ENCODE results near the gene NTN5. TPM values are rescaled to one million over a fixed set of nuclear protein-coding genes. Genes with fewer than 3 reads are reported as not detected.

NTN5 gene
- total RNA-seq, 1 experiment from 2014 or later: not detected

GRCh38 chr19:48646001-48646721, 26.7 kb downstream of the NTN5 start, which contains the start of gene CA11:
Gene CA11, minus strand, starts transcription at chr19:48646187. Its CDS starts 555 bp downstream, at chr19:48645632.
- Mint-ChIP-seq H3K9me3 (ENCODE audit: unreplicated experiment) (no peaks in the 10 kb centered on the region), H3K4me3 (ENCODE audit: unreplicated experiment) (peak within 1 kb of the TSS; percentile 73), H3K4me1 (ENCODE audit: insufficient read depth, unreplicated experiment) (peaks cover 24% of the 10 kb centered on the region), H3K27me3 (ENCODE audit: insufficient read depth, unreplicated experiment) (peaks cover 10% of the 10 kb centered on the region), H3K36me3 (ENCODE audit: insufficient read depth, unreplicated experiment) (no peaks in the 10 kb centered on the region), H3K27ac (ENCODE audit: low read depth, unreplicated experiment) (peak within 1 kb of the TSS; percentile 4)
- intact Hi-C loops (cut with micrococcal nuclease): loop anchor here (1.0 kb wide), 4 partner anchors 29 to 196 kb away; no protein-coding TSS in a partner anchor
- DNase-seq (ENCODE audit: unreplicated experiment): peak; percentile 90
- CTCF ChIA-PET: interaction anchor here (0.6 to 2.0 kb wide), 16 partner anchors 12 to 200 kb away, joined by 3 to 12 read pairs (median 4); partner anchors contain the start of gene HSD17B14
- TF ChIP-seq CTCF (IDR thresholded peaks at IDR 0.05; ENCODE audit: unreplicated experiment): peak; percentile 89
- POLR2A ChIA-PET: interaction anchor here (0.6 to 2.4 kb wide), 19 partner anchors 9 to 309 kb away, joined by 3 to 22 read pairs (median 4); partner anchors contain the start of genes BAX, DBP, RPL18 and SPHK2
- BruUV-seq (replicated peaks): no TSS peak

- TF ChIP-seq CTCF (IDR thresholded peaks at IDR 0.05; ENCODE audit: unreplicated experiment): no peak
- peaks cover 10% of the 10 kb centered on the region for H3K27me3 Mint-ChIP-seq (ENCODE audit: insufficient read depth, unreplicated experiment)
- CTCF ChIA-PET: interaction anchor here (0.5 to 2.0 kb wide), 18 partner anchors 12 to 201 kb away, joined by 3 to 12 read pairs (median 4); partner anchors contain the start of gene HSD17B14
- DNase-seq (ENCODE audit: unreplicated experiment): no peak
- intact Hi-C loops (cut with micrococcal nuclease): no loop called here
- POLR2A ChIA-PET: interaction anchor here (0.7 to 2.4 kb wide), 18 partner anchors 8 to 348 kb away, joined by 3 to 22 read pairs (median 4); partner anchors contain the start of genes BAX, DBP, GYS1 and RPL18
- H3K4me3 Mint-ChIP-seq (ENCODE audit: unreplicated experiment): peak overlapping the region; percentile 73
- no TSS peak for BruUV-seq (replicated peaks)
- H3K9me3 Mint-ChIP-seq (ENCODE audit: unreplicated experiment): no peaks in the 10 kb centered on the region
- H3K36me3 Mint-ChIP-seq (ENCODE audit: insufficient read depth, unreplicated experiment): no peaks in the 10 kb centered on the region
- peak overlapping the region; percentile 4 for H3K27ac Mint-ChIP-seq (ENCODE audit: low read depth, unreplicated experiment)
- peaks cover 24% of the 10 kb centered on the region for H3K4me1 Mint-ChIP-seq (ENCODE audit: insufficient read depth, unreplicated experiment)
Measured at GRCh38 chr19:48645620-48646000, 27.2 kb downstream of the NTN5 start.

- H3K4me3 Mint-ChIP-seq (ENCODE audit: unreplicated experiment): peak overlapping the region; percentile 73
- ChIA-PET POLR2A (interaction anchor here (0.7 to 2.4 kb wide), 13 partner anchors 8 to 348 kb away, joined by 3 to 22 read pairs (median 3); partner anchors contain the start of genes DBP, GYS1, RPL18 and RUVBL2), CTCF (interaction anchor here (0.5 to 2.0 kb wide), 15 partner anchors 13 to 202 kb away, joined by 3 to 12 read pairs (median 5); partner anchors contain the start of gene HSD17B14)
- DNase-seq (ENCODE audit: unreplicated experiment): peak; percentile 59
- intact Hi-C loops (cut with micrococcal nuclease): no loop called here
- BruUV-seq (replicated peaks): no TSS peak
- peaks cover 24% of the 10 kb centered on the region for H3K4me1 Mint-ChIP-seq (ENCODE audit: insufficient read depth, unreplicated experiment)
- no peaks in the 10 kb centered on the region for H3K36me3 Mint-ChIP-seq (ENCODE audit: insufficient read depth, unreplicated experiment)
- H3K27ac Mint-ChIP-seq (ENCODE audit: low read depth, unreplicated experiment): no peak overlapping the region
- H3K27me3 Mint-ChIP-seq (ENCODE audit: insufficient read depth, unreplicated experiment): peaks cover 10% of the 10 kb centered on the region
- H3K9me3 Mint-ChIP-seq (ENCODE audit: unreplicated experiment): no peaks in the 10 kb centered on the region
- TF ChIP-seq CTCF (IDR thresholded peaks at IDR 0.05; ENCODE audit: unreplicated experiment): no peak
Measured at GRCh38 chr19:48644839-48645619, 27.8 kb downstream of the NTN5 start.
